Gastrocnemius medialis (tissue), 4 donors: ENCODE data around the gene ZBTB7B.

Experiments
- CTCF ChIP-seq, 5 experiments: fragments of 450-650 bp in 3 of 5; fragments of 200-600 bp in 2 of 5; sonication (generic) in 2 of 5; IDR thresholded peaks in 4 of 5; conservative IDR thresholded peaks in 1 of 5; 1 replicate in 4 of 5; 2 replicates in 1 of 5; pipeline ENCODE4 v1.5.1; 2016 to 2019; ENCODE audit warnings: antibody characterized with exemption in 5 of 5, mild to moderate bottlenecking in 3 of 5, moderate library complexity in 3 of 5
- POLR2A ChIP-seq, 2 donors: fragments of 450-650 bp; IDR thresholded peaks; one replicate each; pipeline ENCODE4 v1.6.1; 2017; ENCODE audit warnings: antibody characterized with exemption in 2 of 2, mild to moderate bottlenecking in 2 of 2, moderate library complexity in 2 of 2

GRCh38 chr1:155049651-155050559 lies 47.3 kb downstream of the ZBTB7B start:
- TF ChIP-seq CTCF (IDR thresholded peaks at IDR 0.05 in 4 of 5, conservative IDR thresholded peaks at IDR 0.05 in 1 of 5) (no peak), POLR2A (IDR thresholded peaks at IDR 0.05) (no peak)
